Thymus (tissue), 14 donors: ENCODE measurements around the gene PLK5. TPM values are rescaled to one million over a fixed set of nuclear protein-coding genes. Genes with fewer than 3 reads are reported as not detected.
"Not testable (repeated sequence)": the region's sequence is repeated elsewhere in the genome, so short reads cannot be mapped to it uniquely, and the experiment has no call there.

Experiments used
- DNase-seq, 9 donors: peaks; one replicate each; pipeline ENCODE4 v3.0.0-alpha.2; 2013; ENCODE audit warnings: low spot score in 9 of 9, low read depth in 6 of 9, missing footprints in 1 of 9
- H3K27ac ChIP-seq, 2 donors: one replicate each; pipeline ENCODE4 v1.5.1; 2013; ENCODE audit warnings: control low read depth in 1 of 2, low read depth in 1 of 2, low read length in 1 of 2, mild to moderate bottlenecking in 1 of 2, moderate library complexity in 1 of 2
- H3K27me3 ChIP-seq, 2 donors: one replicate each; pipeline ENCODE4 v1.5.1; 2013; ENCODE audit warnings: low read length in 1 of 2; ENCODE audit not compliant: control insufficient read depth in 2 of 2, insufficient read depth in 1 of 2
- H3K36me3 ChIP-seq, 2 donors: one replicate each; pipeline ENCODE4 v1.5.1; 2013; ENCODE audit warnings: low read length in 1 of 2, mild to moderate bottlenecking in 1 of 2, moderate library complexity in 1 of 2; ENCODE audit not compliant: control insufficient read depth in 2 of 2, insufficient read depth in 2 of 2
- H3K4me1 ChIP-seq, 2 donors: one replicate each; pipeline ENCODE4 v1.5.1; 2013; ENCODE audit warnings: low read length in 2 of 2; ENCODE audit not compliant: control insufficient read depth in 2 of 2, insufficient read depth in 2 of 2
- H3K4me3 ChIP-seq, 2 donors: one replicate each; pipeline ENCODE4 v1.5.1; 2013; ENCODE audit warnings: low read length in 2 of 2, control low read depth in 1 of 2, mild to moderate bottlenecking in 1 of 2
- H3K9me3 ChIP-seq, 2 donors: one replicate each; pipeline ENCODE4 v1.5.1; 2013; ENCODE audit warnings: low read length in 1 of 2, mild to moderate bottlenecking in 1 of 2; ENCODE audit not compliant: control insufficient read depth in 2 of 2, insufficient read depth in 1 of 2
- WGBS: extraction: QIAGEN DNeasy Blood & Tissue Kit; methylation state at CpG from one replicate; pipeline ENCODE4 v1.1.7; 2013; 5-methylcytosine and 5-hydroxymethylcytosine counted together
- long read RNA-seq, 10 donors: transcript quantifications; one replicate each; lab custom pipeline, GENCODE V29; 2026
- polyA plus RNA-seq: library from polyadenylated mRNA; stranded (reverse); fragments of 200-250 nt; gene quantifications from one replicate; pipeline ENCODE4 v1.2.3, GENCODE V29; 2013
- total RNA-seq: library from RNA; stranded (reverse); fragments of 120-200 nt; gene quantifications from one replicate; pipeline ENCODE4 v1.2.4, GENCODE V29; 2013
- donor health status: healthy.

The PLK5 gene
- total RNA-seq = 0.09 TPM
- 0.25 TPM for polyA plus RNA-seq
- long read RNA-seq, donor 1 = 0 reads
- long read RNA-seq, donor 2 = 0 reads
- long read RNA-seq, donor 3 = 0 reads
- long read RNA-seq, donor 4 = 0 reads
- long read RNA-seq, donor 5 = 0 reads
- long read RNA-seq, donor 6 = 0 reads
- long read RNA-seq, donor 7 = 0 reads
- long read RNA-seq, donor 8 = 0 reads
- long read RNA-seq, donor 9 = 0 reads
- long read RNA-seq, donor 10 = 0 reads

DNA sequence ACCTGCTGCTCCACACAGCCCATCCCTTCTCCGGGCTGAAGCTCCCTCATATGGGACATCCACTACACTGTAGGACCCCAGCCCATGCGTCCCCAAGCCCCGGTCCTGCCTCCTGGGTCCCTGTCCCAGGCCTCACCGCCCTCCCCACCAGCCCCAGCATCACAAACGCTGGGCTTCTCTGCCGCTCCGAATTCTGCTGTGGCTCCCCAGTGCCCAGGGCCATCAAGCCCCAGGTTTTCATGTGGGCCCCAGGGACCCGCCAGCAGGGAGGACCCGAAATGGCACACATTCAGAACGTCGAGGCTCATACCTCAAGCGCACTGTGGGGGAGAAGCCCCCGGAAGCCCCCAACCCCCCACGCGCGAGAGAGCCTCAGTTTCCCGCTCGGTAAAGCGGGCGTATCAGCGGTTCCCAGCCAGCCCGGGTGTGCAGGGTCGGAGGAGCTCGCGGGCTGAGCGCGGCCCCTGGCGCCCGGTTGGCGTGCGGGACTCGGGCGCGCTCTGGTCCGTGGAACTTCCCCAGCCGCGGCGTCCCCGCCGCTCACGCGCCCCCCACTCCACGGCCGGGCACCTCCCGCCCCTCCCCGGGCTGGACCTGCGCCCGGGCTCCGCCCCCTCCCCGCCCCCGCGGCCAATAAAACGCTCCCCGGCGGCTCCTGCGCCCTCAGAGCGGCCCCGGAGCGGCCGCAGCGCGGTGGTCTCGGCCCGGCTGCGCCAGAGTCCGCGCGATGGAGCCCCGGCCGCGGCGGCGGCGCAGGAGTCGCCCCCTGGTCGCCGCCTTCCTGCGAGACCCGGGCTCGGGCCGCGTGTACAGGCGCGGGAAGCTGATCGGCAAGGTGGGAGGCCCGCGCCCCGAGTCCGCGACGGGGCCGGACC is at the start of gene PLK5:
TSS of gene PLK5 (plus strand) at position 666 of the 875 bp plus-strand sequence. CDS start 2,920 bp downstream, outside the sequence.
- Histone ChIP-seq H3K27ac (no peak within 1 kb of the TSS), H3K9me3 (peaks cover 0 to 4% of the 10 kb centered on the region in 2 donors), H3K4me1 (no peaks in the 10 kb centered on the region), H3K27me3 (peaks cover 36 to 63% of the 10 kb centered on the region in 2 donors), H3K4me3 (no peak within 1 kb of the TSS), H3K36me3 (no peaks in the 10 kb centered on the region)
- no peak for DNase-seq
- 12% methylated on average over 92 of the region's 92 CpGs for WGBS

GRCh38 chr19:1474765-1475351 is 49.0 kb upstream of the PLK5 start:
- H3K27ac ChIP-seq = no peak overlapping the region
- H3K9me3 ChIP-seq = peaks cover 0 to 9% of the 10 kb centered on the region in 2 donors
- WGBS = 97% methylated on average over 26 of the region's 26 CpGs
- DNase-seq = no peak
- H3K4me3 ChIP-seq = no peak overlapping the region
- peaks cover 17 to 33% of the 10 kb centered on the region in 2 donors for H3K4me1 ChIP-seq
- peaks cover 36 to 41% of the 10 kb centered on the region in 2 donors for H3K27me3 ChIP-seq
- peaks cover 16 to 24% of the 10 kb centered on the region in 2 donors for H3K36me3 ChIP-seq

DNA sequence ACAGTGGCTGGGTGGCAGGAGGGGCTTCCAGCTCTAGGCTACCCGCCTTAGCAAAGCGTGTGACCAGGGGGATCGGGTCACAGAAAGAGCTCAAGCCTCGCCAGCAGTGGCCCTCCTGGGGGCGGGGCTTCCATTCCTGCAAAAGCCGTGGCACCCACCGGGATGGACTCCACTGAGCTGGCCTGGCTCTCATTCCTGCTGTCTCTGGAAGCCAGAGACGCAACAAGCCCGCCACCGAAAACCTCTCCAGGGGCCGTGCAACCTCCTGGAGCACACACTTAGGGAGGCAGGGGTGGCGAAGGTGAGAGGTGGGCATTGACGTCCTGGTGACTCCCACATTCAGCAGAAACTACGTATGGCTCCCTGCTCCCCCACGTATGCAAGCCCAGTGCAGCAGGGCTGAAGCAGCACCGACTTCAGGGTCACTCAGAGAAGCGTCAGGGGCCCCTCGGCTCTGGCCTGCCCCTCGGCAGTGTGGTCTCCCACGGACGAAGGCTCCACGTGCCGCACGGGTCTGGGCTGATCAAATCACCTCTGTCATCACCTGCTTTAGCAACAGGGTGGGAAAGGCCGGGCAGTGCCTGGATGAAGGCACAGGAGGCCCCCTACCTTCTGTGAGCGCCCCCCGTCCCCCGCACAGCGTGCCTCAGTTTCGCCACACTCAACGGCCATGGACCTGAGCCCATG is 48.0 kb upstream of the PLK5 start:
- no peak for DNase-seq
- peaks cover 16 to 24% of the 10 kb centered on the region in 2 donors for H3K36me3 ChIP-seq
- 98% methylated on average over 31 of the region's 31 CpGs for WGBS
- H3K27me3 ChIP-seq = peaks cover 25 to 30% of the 10 kb centered on the region in 2 donors
- no peak overlapping the region for H3K27ac ChIP-seq
- no peak overlapping the region for H3K4me3 ChIP-seq
- H3K9me3 ChIP-seq = peaks cover 0 to 5% of the 10 kb centered on the region in 2 donors
- H3K4me1 ChIP-seq = peaks cover 11 to 24% of the 10 kb centered on the region in 2 donors

GRCh38 chr19:1477056-1477455 is 46.8 kb upstream of the PLK5 start:
- not testable (repeated sequence) for H3K9me3 ChIP-seq, DNase-seq, H3K27ac ChIP-seq, H3K4me3 ChIP-seq
- WGBS = 97% methylated on average over 9 of the region's 9 CpGs
- Histone ChIP-seq H3K36me3 (peaks cover 16 to 24% of the 10 kb centered on the region in 2 donors), H3K27me3 (peaks cover 14 to 19% of the 10 kb centered on the region in 2 donors), H3K4me1 (peaks cover 8 to 16% of the 10 kb centered on the region in 2 donors)

- H3K4me1 ChIP-seq = peaks cover 8 to 16% of the 10 kb centered on the region in 2 donors
These were observed 44.8 kb upstream of the PLK5 start, which contains the start of gene C19orf25 for GRCh38 chr19:1478934-1479707. Gene C19orf25, minus strand, starts transcription at chr19:1479215. Its CDS starts 312 bp downstream, at chr19:1478903.

GRCh38 chr19:1481224-1481892 is 42.5 kb upstream of the PLK5 start:
- no peaks in the 10 kb centered on the region for H3K9me3 ChIP-seq
- H3K4me1 ChIP-seq = peaks cover 8 to 16% of the 10 kb centered on the region in 2 donors
- DNase-seq = no peak
- 88% methylated on average over 26 of the region's 26 CpGs for WGBS
- H3K4me3 ChIP-seq = no peak overlapping the region
- peaks cover 3 to 8% of the 10 kb centered on the region in 2 donors for H3K36me3 ChIP-seq
- H3K27ac ChIP-seq = no peak overlapping the region
- H3K27me3 ChIP-seq = no peaks in the 10 kb centered on the region

More at GRCh38 chr19:1478934-1479707, 44.8 kb upstream of the PLK5 start, which contains the start of gene C19orf25:
- under 1% methylated on average over 71 of the region's 71 CpGs for WGBS
- no peaks in the 10 kb centered on the region for H3K9me3 ChIP-seq
- peak within 1 kb of the TSS; percentile 72 to 84 for H3K4me3 ChIP-seq
- peaks cover 16 to 24% of the 10 kb centered on the region in 2 donors for H3K36me3 ChIP-seq
- no peaks in the 10 kb centered on the region for H3K27me3 ChIP-seq
- peak within 1 kb of the TSS; percentile 52 to 61 for H3K27ac ChIP-seq
- DNase-seq = peak; percentile 78 to 95 (median 86)

DNA sequence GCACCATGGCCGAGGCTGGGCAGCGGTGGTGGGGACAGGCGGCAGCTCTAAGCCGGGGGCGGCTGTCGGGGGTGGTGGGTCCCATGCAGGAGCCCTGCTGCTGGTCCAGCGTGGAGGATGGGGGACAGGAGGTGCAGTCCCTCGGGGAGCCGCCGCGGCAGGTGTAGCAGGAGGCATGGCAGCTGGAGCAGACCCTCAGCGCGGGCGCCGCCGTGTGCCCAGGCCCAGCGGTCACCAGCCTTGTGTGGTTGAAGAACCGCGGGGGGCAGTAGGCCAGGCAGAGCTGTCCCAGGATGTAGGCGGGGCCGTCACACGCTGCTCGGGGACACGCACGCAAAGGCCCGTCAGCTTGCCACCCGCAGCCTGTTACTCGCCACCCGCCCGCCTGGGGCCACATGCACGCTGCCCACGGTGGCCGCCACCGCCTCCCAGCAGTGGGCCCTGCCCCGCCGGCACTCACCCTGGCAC is 42.0 kb upstream of the PLK5 start:
- no peaks in the 10 kb centered on the region for H3K27me3 ChIP-seq
- no peaks in the 10 kb centered on the region for H3K9me3 ChIP-seq
- peaks cover 3 to 6% of the 10 kb centered on the region in 2 donors for H3K36me3 ChIP-seq
- H3K27ac ChIP-seq = no peak overlapping the region
- DNase-seq = no peak
- 96% methylated on average over 36 of the region's 36 CpGs for WGBS
- peaks cover 8 to 16% of the 10 kb centered on the region in 2 donors for H3K4me1 ChIP-seq
- H3K4me3 ChIP-seq = no peak overlapping the region
